Osteoblast (primary cell): ENCODE results near the gene CEP85L. TPM values are rescaled to one million over a fixed set of nuclear protein-coding genes. Genes with fewer than 3 reads are reported as not detected.

Experiments used
- DNase-seq: peaks from one replicate; pipeline ENCODE4 v3.0.0; 2011; ENCODE audit warnings: low spot score, mixed read lengths; ENCODE audit not compliant: insufficient read length; ENCODE audit errors: missing footprints
- H2AFZ ChIP-seq: 2 replicates; pipeline ENCODE4 v1.6.0; 2011; ENCODE audit warnings: mild to moderate bottlenecking, low read length
- H3K27ac ChIP-seq: 2 replicates; pipeline ENCODE4 v1.5.1; 2011; ENCODE audit warnings: mild to moderate bottlenecking, low read depth, low read length, moderate library complexity
- H3K27me3 ChIP-seq: 2 replicates; pipeline ENCODE4 v1.6.0; 2012; ENCODE audit warnings: mild to moderate bottlenecking, control low read depth, inconsistent platforms, low read length, moderate library complexity; ENCODE audit not compliant: insufficient read depth
- H3K36me3 ChIP-seq: 2 replicates; pipeline ENCODE4 v1.5.1; 2011; ENCODE audit warnings: mild to moderate bottlenecking, low read length, control low read depth, moderate library complexity; ENCODE audit not compliant: insufficient read depth
- H3K4me1 ChIP-seq: 2 replicates; pipeline ENCODE4 v1.5.1; 2011; ENCODE audit warnings: mild to moderate bottlenecking, low read length, control low read depth, moderate library complexity; ENCODE audit not compliant: insufficient read depth
- H3K4me2 ChIP-seq: 2 replicates; pipeline ENCODE4 v1.6.0; 2011; ENCODE audit warnings: mild to moderate bottlenecking, low read length; ENCODE audit not compliant: insufficient read depth
- H3K4me3 ChIP-seq: fragments of 200-600 bp; sonication (generic); 3 replicates; pipeline ENCODE4 v1.5.1; 2012; ENCODE audit warnings: mild to moderate bottlenecking, low read length, inconsistent platforms; ENCODE audit not compliant: insufficient read depth
- H3K79me2 ChIP-seq: 2 replicates; pipeline ENCODE4 v1.6.0; 2012; ENCODE audit warnings: mild to moderate bottlenecking, low read length, control low read depth, inconsistent platforms; ENCODE audit not compliant: insufficient read depth
- H3K9me3 ChIP-seq: 2 replicates; pipeline ENCODE4 v1.5.1; 2011; ENCODE audit warnings: low read depth, low read length, control low read depth
- H4K20me1 ChIP-seq: 2 replicates; pipeline ENCODE4 v1.6.0; 2012; ENCODE audit warnings: mild to moderate bottlenecking, low read length, control low read depth; ENCODE audit not compliant: insufficient read depth
- CTCF ChIP-seq: IDR thresholded peaks from 2 replicates; pipeline ENCODE4 v1.5.1; 2011; ENCODE audit warnings: mild to moderate bottlenecking, low read depth, low read length, moderate library complexity; ENCODE audit errors: extremely low read depth
- total RNA-seq: library from RNA; depleted of rRNA; stranded (reverse); fragments of >200 nt; gene quantifications from 2 replicates; pipeline ENCODE4 v1.2.3, GENCODE V29; 2012

Gene CEP85L
- total RNA-seq, 1 donor, result 15.2 TPM

- H3K9me3 ChIP-seq, result no peaks in the 10 kb centered on the region
- H3K27ac ChIP-seq, result no peak overlapping the region
- H3K79me2 ChIP-seq, result peaks cover 29% of the 10 kb centered on the region
- DNase-seq, result no peak
- peaks cover 10% of the 10 kb centered on the region for H4K20me1 ChIP-seq
- H3K36me3 ChIP-seq, result peaks cover 15% of the 10 kb centered on the region
- H3K4me1 ChIP-seq, result no peaks in the 10 kb centered on the region
- no peak for TF ChIP-seq CTCF
- H2AFZ ChIP-seq, result no peak overlapping the region
- no peak overlapping the region for H3K4me2 ChIP-seq
- H3K27me3 ChIP-seq, result no peaks in the 10 kb centered on the region
- no peak overlapping the region for H3K4me3 ChIP-seq
These were observed 129.0 kb downstream of the CEP85L start for GRCh38 chr6:118522422-118522821.

- Histone ChIP-seq H2AFZ (no peak overlapping the region), H3K36me3 (no peaks in the 10 kb centered on the region), H3K9me3 (no peaks in the 10 kb centered on the region), H3K27ac (no peak overlapping the region), H3K27me3 (no peaks in the 10 kb centered on the region), H3K4me3 (no peak overlapping the region), H3K4me2 (no peak overlapping the region), H3K4me1 (no peaks in the 10 kb centered on the region), H3K79me2 (no peaks in the 10 kb centered on the region), H4K20me1 (no peaks in the 10 kb centered on the region)
- TF ChIP-seq CTCF, result no peak
- DNase-seq, result no peak
These were observed 136.7 kb downstream of the CEP85L start for GRCh38 chr6:118514689-118515088.

GRCh38 chr6:118511930-118512715 is 139.3 kb downstream of the CEP85L start:
- no peak for TF ChIP-seq CTCF
- no peaks in the 10 kb centered on the region for H3K4me1 ChIP-seq
- no peak for DNase-seq
- H3K4me3 ChIP-seq, result no peak overlapping the region
- no peaks in the 10 kb centered on the region for H3K36me3 ChIP-seq
- H3K27me3 ChIP-seq, result no peaks in the 10 kb centered on the region
- H4K20me1 ChIP-seq, result no peaks in the 10 kb centered on the region
- H3K4me2 ChIP-seq, result no peak overlapping the region
- H3K79me2 ChIP-seq, result no peaks in the 10 kb centered on the region
- H3K27ac ChIP-seq, result no peak overlapping the region
- H3K9me3 ChIP-seq, result no peaks in the 10 kb centered on the region
- no peak overlapping the region for H2AFZ ChIP-seq

GRCh38 chr6:118509009-118509617 is 142.3 kb downstream of the CEP85L start:
- H2AFZ ChIP-seq, result no peak overlapping the region
- no peaks in the 10 kb centered on the region for H4K20me1 ChIP-seq
- H3K27ac ChIP-seq, result no peak overlapping the region
- H3K9me3 ChIP-seq, result no peaks in the 10 kb centered on the region
- H3K27me3 ChIP-seq, result no peaks in the 10 kb centered on the region
- no peaks in the 10 kb centered on the region for H3K4me1 ChIP-seq
- TF ChIP-seq CTCF, result peak; percentile 80
- H3K36me3 ChIP-seq, result peaks cover 5% of the 10 kb centered on the region
- DNase-seq, result peak; percentile 27
- no peaks in the 10 kb centered on the region for H3K79me2 ChIP-seq
- H3K4me2 ChIP-seq, result no peak overlapping the region
- H3K4me3 ChIP-seq, result no peak overlapping the region
